Skeletal muscle cell (primary cell): ENCODE results near the gene CFAP68.

Experiments
- DNase-seq: peaks from one replicate; pipeline ENCODE4 v3.0.0-alpha.2; 2010; ENCODE audit warnings: low read depth
- H3K4me3 ChIP-seq: 2 replicates; pipeline ENCODE4 v1.5.1; 2011; ENCODE audit warnings: low read depth, mild to moderate bottlenecking, control low read depth, low read length, moderate library complexity

CFAP68 gene, protein sequence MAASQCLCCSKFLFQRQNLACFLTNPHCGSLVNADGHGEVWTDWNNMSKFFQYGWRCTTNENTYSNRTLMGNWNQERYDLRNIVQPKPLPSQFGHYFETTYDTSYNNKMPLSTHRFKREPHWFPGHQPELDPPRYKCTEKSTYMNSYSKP

DNA sequence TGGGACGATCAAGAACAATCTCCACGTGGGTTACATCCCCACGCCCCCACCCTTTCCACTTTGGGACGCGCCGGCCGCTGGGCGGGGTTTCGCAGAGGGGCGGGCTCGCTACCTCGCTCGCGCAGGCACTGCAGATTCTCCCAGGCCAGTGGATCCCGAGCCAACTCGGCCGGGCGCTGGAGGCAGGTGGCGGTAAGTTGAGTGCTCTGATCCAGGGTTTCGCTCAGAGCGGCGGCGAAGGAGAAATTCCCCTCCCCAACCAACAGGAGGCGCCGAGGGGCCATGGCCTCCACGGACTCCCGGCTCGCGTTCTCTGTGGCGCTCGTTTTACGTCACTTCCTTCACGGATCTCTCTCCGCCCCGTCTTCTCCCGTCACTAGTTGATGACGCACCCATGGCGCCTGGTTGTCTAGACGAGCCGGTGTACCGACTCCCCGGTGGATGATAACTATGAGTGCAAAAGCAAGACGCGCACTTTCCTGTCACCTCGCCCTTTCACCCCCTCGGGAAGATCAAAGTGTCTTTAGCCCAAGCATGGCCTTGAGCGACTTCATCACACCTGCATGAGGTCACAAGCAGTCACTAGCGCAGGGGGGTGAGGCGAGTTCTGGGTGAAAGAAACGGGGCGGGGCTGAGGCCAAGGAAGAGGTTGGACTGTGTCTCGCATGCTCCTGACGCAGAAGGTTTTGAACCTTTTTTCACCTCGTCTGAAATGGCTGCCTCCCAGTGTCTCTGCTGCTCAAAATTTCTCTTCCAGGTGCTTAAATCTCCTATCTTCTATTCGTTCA is at the start of gene CFAP68, which contains the start of gene FDXACB1:
Gene CFAP68 (plus strand): TSS at position 693 of the 788 bp plus-strand sequence. CDS start 20 bp downstream, at position 713.
Gene FDXACB1 (minus strand): TSS at position 317 of the 788 bp plus-strand sequence. CDS start 33 bp downstream, at position 284.
- peak within 1 kb of the TSS; percentile 74 for H3K4me3 ChIP-seq
- peak; percentile 89 for DNase-seq

DNA sequence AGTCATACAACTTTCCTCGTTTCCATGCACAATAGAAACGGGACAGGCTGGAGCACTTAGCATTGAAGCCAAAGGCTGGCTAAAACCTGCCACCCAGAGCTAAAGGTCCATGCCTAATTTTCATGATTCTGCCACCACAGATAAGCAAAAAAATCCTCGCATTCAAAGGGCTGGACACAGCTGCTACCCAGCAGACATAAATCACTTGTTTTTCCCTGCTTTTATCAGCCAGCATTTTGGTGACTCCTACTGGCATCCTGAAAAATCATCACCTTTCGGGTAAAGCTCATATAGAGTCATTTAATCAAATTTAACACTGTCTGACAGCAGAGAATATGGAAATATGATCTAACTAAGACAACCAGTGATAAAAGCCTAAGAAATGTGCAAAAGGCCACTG is 45.8 kb upstream of the CFAP68 start:
- no peak overlapping the region for H3K4me3 ChIP-seq

DNA sequence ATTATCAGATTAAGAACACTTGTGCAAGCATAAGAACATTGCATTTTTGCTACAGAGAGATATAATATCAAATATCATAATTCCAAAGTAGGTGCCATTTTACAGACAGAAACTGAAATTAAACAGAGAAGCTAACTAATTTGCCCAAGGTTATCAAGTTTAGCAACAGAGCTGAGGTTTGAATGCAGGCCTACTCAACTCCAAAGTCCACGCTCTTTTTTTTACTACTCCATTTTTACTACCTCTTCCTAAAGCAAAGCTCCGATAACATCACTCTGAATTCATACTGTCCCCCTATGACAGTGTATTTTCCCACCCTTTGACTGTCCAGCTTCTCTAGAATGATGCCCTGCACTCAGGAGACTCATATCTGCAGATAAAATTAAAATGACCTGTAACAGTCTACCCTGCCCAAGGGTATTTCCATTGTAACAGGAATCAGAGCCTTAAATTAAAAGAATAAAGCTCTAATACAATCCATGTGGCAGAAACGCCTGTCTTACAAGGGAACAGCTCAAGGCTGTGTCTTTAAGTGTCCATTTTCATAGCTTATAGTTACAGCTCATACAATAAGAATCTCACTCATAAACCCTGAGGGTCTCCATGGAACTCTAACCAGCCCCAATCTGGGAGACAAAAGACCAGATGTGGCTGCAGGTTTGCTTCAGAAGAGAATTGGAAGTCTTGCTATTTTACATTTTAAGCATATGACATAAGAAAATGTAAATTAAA is 44.7 kb upstream of the CFAP68 start:
- no peak overlapping the region for H3K4me3 ChIP-seq
- no peak for DNase-seq

More for the DNA sequence above, 45.8 kb upstream of the CFAP68 start:
- no peak for DNase-seq

DNA sequence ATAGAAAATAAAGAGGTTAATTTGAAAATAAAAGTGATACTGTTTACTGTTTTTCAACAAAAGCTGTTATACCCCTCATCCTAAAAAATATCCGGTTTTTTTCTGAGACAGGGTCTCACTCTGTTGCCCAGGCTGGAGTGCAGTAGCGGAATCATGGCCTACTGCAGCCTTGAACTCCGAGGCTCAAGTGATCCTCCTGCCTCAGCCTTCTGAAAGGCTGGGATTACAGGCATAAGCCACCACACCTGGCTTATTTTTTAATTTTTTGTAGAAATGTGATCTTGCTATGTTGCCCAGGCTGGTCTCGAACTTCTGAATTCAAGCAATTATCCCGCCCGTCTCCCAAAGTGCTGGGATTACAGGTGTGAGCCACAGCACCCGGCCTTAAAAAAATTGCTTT is 43.7 kb upstream of the CFAP68 start:
- no peak for DNase-seq

DNA sequence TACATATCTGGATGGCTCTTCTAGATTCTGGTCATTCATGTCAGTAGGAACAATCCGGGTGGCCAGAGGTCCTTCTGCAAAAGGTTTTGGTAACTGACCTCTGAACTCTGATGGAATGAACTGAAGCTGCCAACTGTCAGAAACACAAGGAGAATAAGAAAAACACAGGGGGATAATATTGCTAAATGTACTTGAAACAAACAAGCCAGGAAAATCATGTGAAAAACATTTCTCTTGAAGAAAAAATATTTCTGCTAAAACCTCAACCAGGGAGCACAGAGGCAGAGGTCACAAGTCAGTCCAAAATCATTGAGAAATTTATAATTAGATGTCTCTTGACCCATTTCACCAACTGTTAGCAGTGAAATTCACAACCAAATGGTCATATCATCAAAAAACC is 43.2 kb upstream of the CFAP68 start:
- H3K4me3 ChIP-seq, result no peak overlapping the region
- no peak for DNase-seq

More for the DNA sequence above, 43.7 kb upstream of the CFAP68 start:
- no peak overlapping the region for H3K4me3 ChIP-seq

DNA sequence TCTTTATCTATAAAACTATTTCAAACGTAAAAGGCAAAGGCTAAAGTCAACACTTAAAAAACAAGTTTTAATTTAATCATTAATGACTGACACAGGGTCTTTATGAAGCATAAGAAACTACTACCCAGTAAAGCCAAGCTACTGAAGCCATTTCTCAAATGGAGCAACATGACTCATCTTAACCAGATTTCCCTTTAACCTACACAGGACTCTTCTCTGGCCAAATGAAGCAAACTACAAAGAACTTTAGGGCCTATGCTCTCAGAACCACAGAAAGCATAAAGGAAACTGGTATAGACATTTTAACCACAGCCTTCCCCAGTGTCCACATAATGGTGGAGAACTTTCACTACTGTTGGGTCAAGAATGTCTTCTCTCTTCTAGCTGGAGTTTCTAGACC is 42.6 kb upstream of the CFAP68 start:
- H3K4me3 ChIP-seq, result no peak overlapping the region
- peak; percentile 33 for DNase-seq

DNA sequence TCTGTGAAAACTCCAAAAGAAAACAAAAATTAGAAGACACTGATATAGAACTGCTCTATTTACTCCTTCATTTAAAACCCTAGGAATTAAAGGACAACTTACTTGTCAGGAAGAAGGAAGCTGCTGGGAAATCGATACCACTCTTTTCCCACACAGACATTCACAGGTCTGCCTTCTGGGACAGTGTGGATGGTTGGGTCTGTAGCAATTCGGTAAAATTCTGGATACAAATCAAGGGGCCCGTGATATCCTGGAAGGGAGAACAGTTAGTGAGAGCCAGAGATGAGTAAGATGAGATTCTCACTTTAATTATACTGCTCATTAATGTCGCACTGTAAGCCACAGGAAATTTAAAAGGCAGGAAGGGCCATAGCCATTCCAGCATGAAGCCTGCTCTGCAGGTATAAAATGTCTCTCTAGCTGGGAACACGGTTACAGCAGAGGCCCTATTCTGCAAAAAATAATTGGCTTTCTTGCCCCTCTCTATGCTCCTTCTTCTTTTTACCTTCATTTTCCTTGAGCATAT is 41.9 kb upstream of the CFAP68 start:
- no peak overlapping the region for H3K4me3 ChIP-seq
- no peak for DNase-seq

DNA sequence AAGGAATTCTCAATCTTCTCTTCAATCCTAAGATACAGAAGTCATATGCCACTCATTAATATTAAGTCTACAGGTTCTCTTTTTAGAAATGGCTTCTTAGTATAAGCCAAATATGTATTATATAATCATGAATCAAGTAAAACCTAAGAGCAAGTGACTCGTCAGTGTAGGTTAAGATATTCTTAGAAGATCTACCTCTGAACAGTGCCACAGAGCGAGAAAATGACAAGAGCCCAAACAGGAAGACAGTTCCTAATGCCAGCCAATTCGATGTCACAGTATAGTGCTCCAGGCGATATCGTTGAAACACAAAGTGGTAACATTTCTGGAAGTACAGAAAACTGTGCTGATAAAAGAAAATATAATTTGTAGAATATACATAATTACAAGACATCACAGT is 41.3 kb upstream of the CFAP68 start:
- DNase-seq, result no peak
- no peak overlapping the region for H3K4me3 ChIP-seq

DNA sequence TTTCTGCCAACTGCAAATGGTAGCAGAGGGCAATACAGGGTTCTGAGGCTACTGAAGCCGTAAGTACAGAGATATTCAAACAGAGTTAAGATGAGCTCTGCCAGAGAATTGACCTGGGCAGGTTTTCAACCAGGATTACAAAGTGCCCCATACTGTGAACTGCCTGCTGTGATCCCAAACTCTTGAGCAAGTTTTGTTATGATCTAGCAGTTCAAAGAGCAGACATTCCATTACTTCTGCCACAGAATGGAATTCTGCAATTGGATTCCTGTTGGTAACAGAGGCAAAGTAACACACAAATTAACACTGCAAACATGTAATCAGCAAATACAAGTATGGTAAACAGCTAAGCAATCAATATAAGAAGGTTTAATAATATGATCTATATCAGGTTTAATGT is 39.2 kb upstream of the CFAP68 start:
- H3K4me3 ChIP-seq, result no peak overlapping the region
- no peak for DNase-seq

DNA sequence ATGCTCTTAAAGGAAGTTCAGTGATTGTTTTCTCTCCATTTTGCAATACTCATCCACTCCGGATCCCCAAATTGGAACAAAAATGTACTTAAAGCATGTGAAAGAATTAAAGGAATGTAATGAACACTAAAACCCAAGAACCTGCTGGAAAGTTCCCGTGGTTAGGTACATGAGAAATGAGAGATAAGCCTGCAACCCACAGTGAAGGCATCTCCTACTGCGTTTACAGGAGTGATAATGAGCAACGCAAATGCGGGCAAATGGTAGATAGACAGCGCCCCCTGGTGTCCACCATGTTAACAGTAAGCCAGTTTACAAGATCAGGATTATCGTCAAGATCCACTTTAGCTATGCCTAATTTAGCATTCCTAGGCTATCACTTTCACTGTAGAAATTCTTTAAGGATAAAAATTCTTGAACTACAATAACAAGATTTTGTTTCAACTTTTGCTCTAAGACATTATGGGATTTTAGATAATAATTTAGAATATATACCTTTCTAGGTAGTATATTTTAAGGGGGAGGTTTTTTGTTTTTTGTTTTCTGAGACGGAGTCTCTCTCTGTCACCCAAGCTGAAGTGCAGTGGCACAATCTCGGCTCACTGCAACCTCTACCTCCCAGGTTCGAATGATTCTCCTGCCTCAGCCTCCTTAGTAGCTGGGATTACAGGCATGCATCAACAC is 37.8 kb upstream of the CFAP68 start:
- no peak overlapping the region for H3K4me3 ChIP-seq
- DNase-seq, result peak; percentile 41

DNA sequence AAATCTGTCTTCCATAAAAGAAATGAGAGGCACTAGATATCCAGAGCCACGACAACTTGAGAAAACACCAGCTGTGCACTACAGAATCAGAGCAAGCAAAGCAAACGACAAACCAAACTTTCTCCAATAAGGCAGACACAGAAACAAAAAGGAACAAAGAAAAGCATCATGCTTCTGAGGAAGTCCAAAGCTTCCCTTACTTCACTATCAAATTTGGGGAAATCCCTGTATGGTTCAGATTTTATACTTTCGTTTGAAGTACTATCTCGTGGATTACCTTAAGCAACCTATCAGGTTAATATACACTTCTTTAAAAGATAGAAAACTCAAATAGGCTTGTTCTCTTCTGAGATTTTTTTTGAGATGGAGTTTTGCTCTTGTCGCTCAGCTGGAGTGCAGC is 35.7 kb upstream of the CFAP68 start:
- no peak for DNase-seq
- H3K4me3 ChIP-seq, result no peak overlapping the region

DNA sequence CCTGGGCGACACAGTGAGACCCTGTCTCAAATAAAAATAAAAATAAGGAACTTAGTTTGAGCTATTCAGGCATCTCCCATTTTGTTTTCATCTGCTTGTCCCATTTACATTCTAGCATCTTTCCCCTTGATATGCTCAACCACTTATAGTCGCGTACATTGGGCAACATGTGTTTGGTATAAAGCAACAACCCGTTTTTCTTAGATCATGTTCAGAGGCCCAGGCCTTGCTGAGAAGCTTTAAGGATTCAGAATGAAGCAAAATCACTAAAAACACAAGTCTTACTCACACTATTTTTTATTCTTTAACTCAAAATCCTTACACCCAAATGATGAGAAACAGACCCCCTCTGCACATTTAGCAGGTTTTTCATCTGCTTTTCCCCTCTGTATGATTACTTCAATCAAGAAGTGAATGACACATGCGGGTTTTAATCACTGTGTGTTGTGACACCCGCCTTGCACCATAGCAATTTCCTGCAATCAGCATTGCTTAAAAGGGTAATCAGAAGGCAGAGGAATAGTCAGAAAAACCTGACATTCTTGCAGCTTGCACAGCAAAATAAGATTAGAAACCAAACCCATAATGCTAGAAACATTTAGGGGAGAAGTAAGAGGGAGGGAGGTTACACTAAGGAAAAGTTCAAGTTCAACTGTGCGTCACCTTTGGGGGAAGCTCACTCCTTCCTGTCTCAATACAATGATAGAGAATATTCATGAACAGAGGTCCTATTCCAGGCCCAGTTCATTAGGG is 33.9 kb upstream of the CFAP68 start:
- DNase-seq, result no peak
- H3K4me3 ChIP-seq, result no peak overlapping the region

DNA sequence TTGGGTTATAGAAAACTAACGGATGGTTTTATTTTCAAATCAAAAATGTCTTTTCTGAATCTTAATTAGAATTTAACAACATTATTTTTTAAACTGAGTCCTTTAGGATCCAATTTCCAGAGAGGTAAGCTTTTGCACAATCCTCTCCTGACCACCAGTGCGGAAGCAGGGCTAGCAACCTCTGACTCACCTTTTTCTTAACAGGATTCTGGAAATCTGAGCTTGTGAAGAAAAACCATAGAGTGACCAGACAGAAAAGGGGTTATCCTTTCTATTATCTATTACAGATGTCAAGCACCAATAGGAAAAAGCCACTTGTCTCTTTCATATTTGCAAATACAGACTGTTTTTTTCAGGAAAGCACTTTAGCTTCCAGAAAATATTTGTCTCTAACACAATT is 33.3 kb upstream of the CFAP68 start:
- no peak overlapping the region for H3K4me3 ChIP-seq
- DNase-seq, result no peak

DNA sequence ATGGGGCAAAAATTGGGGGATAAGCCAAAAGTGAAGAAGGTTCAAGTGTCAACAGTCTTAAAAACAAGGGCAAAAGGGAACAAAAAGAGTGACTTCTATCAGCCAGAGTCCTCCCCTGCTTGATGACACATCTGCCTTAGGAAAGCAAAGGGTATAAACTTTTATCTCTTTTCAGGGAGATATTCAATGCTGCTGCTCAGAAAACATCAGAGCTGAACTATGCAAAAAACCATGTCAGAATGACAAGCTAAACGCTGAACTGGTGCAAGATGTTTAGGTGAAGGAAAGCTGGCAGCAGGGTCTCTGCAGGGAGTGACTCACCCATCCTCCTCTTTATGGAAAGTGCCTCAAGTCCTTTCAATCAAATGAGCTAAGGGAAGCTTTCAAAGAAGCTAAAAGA is 32.7 kb upstream of the CFAP68 start:
- peak; percentile 56 for DNase-seq
- H3K4me3 ChIP-seq, result no peak overlapping the region

DNA sequence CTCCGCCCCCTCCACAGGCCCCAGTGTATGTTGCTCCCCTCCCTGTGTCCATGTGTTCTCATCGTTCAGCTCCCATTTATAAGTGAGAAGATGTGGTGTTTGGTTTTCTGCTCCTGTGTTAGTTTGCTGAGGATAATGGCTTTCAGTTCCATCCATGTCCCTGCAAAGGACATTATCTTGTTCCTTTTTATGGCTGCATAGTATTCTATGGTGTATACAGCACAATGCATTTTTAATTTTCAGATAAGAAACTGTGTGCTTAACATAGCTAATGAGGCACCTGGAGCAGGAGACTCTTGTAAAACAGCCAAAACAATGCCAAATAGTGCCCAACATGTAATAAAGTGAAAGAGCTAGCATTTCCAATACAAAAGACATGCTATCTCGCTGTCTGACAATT is 29.7 kb upstream of the CFAP68 start:
- no peak for DNase-seq
- H3K4me3 ChIP-seq, result no peak overlapping the region

DNA sequence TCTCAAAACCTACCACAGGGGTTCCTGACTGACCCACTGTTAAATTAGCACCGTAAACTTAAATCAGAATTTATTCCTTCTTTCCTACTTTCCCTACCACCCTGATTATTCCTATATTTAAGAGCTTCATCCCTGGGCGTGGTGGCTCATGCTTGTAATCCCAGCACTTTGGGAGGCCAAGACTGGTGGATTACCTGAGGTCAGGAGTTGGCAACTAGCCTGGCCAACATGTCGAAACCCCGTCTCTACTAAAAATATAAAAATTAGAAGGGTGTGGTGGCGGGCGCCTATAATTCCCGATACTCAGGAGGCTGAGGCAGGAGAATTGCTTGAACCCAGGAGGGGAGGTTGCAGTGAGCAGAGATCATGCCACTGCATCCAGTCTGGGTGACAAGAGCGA is 28.3 kb upstream of the CFAP68 start:
- no peak overlapping the region for H3K4me3 ChIP-seq
- DNase-seq, result no peak

DNA sequence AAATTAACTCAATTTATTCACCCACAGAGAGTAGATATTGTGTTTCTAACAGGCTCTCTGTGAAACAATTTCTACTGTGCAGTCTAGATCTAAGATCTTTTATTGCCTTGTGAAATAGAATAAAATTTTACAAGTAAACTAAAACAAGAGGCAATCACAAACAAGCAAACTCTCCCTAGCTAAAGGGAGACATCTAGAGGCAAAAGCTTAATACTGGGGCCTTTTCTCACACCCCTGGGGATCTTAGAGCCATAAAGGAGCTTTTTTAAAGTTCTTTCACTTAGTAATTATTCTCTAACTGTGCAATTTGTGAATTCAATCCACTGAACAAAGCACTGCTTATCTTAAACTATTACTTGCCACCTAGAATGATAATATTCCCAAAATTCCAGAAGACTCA is 27.7 kb upstream of the CFAP68 start:
- no peak overlapping the region for H3K4me3 ChIP-seq
- no peak for DNase-seq

DNA sequence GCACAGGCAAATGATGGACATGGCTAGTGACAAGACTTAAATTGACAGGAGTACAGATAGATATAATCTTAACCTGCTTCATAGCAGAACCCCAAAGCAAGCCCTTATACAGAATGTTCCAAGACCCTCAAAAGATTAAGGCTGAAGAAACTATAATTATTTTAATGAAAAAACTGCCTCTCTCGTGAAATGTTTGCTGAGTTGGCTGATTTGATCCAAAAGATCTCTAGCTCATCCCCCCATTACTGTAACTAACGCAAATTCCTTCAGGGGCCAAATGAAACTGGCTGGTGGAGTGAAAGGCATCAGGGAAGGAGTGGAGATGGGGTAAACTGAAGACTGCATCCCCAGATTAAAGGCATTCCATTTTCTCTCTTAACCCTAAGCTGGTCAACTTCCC is 27.2 kb upstream of the CFAP68 start:
- DNase-seq, result no peak
- no peak overlapping the region for H3K4me3 ChIP-seq

DNA sequence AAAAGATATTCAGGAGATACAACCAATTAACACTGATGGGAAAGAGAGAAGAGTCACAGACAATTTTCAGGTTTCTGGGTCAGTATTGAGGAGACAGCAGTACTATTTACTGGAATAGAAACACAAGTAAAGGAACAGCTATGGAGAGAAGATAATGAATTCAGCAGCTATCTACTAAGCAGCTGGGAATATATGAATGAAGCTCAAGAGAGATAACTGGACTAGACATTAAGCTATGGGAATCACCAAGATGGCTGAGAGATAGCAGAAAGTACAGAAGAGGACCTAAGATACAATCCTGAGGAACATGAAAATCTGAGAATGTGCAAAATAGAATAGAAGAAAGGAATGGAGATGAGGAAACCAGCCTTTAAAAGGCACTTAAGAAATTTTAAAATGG is 23.8 kb upstream of the CFAP68 start:
- no peak overlapping the region for H3K4me3 ChIP-seq
- no peak for DNase-seq
